Kidney epithelial cell (primary cell): ENCODE data around the gene PANK4. TPM values are rescaled to one million over a fixed set of nuclear protein-coding genes. Genes with fewer than 3 reads are reported as not detected.

Source experiments
- DNase-seq: peaks from one replicate; pipeline ENCODE4 v3.0.0-alpha.2; 2010; ENCODE audit warnings: low read depth
- H3K27me3 ChIP-seq: 2 replicates; pipeline ENCODE4 v1.6.0; 2011; ENCODE audit warnings: low read length; ENCODE audit not compliant: control insufficient read depth, insufficient read depth
- H3K36me3 ChIP-seq: 2 replicates; pipeline ENCODE4 v1.5.1; 2011; ENCODE audit warnings: low read length; ENCODE audit not compliant: control insufficient read depth, insufficient read depth
- H3K4me3 ChIP-seq: 2 replicates; pipeline ENCODE4 v1.5.1; 2011; ENCODE audit warnings: low read depth, mild to moderate bottlenecking, control low read depth, low read length
- total RNA-seq: library from RNA; depleted of rRNA; stranded (reverse); fragments of >200 nt; gene quantifications from 2 replicates; pipeline ENCODE4 v1.2.3, GENCODE V29; 2015
- TF ChIP-seq, protein P1 (sequence below): IDR thresholded peaks from 2 replicates; pipeline ENCODE4 v1.5.1; 2011; ENCODE audit warnings: mild to moderate bottlenecking, moderate library complexity, low read length, control low read depth, inconsistent platforms; ENCODE audit not compliant: insufficient read depth, poor library complexity, severe bottlenecking

PANK4 gene
- total RNA-seq, 1 donor from 2014 or later = 28.9 TPM

DNA sequence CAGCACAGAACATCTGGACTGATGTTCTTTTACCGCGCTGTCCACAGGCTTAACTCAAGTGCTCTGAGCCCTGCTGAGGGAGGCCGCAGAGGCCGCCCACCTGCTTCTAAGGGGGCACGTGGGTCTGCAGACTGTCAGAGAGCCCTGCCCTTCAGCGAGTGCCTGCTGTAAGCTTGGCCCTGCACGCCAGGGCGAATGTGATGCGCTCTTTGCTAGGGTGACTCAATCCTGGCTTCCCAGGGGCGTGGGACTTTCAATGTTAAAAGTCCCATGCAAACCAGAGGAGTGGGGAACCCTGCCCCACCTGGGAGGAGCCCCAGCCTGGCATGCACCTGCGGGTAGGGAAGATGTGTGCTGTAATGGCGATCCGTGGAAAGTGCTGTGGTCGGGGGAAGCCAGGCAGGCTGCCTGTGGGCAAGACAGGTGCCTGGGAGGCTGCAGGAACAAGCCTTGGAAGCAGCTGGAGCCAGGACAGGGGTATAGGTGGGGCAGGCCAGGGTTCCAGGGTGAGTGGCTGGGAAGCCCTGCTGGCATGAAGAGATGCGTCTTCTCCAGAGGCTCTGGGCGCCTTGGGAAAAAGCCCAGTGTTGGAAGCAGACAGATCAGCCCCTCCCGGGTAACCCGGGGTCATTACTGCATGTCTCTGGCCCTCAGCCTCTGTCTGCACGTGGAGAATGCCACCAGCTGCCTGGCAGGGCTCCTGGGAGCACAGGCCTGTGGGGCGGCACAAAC lies 594 bp upstream of the PANK4 start:
- H3K4me3 ChIP-seq = no peak overlapping the region
- H3K27me3 ChIP-seq = peaks cover 30% of the 10 kb centered on the region
- DNase-seq = no peak
- TF ChIP-seq, protein P1, sequence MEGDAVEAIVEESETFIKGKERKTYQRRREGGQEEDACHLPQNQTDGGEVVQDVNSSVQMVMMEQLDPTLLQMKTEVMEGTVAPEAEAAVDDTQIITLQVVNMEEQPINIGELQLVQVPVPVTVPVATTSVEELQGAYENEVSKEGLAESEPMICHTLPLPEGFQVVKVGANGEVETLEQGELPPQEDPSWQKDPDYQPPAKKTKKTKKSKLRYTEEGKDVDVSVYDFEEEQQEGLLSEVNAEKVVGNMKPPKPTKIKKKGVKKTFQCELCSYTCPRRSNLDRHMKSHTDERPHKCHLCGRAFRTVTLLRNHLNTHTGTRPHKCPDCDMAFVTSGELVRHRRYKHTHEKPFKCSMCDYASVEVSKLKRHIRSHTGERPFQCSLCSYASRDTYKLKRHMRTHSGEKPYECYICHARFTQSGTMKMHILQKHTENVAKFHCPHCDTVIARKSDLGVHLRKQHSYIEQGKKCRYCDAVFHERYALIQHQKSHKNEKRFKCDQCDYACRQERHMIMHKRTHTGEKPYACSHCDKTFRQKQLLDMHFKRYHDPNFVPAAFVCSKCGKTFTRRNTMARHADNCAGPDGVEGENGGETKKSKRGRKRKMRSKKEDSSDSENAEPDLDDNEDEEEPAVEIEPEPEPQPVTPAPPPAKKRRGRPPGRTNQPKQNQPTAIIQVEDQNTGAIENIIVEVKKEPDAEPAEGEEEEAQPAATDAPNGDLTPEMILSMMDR = no peak
- H3K36me3 ChIP-seq = no peaks in the 10 kb centered on the region

DNA sequence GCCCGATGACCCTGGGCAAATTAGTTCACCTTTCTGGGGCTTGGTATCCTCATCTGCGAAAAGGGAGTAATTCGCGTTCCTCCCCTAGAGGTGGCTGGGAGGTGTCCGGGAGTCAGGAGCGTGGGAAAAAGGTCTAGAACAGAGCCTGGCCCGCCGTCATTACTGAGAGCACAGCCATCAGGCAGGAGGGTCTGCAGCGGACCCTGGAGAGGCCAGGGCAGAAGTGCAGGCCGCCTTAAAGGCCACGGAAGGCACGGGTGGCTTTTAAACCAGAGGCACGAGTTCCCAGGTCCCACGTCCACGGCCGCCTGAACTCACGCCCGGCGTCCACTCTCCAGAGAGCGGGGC lies 850 bp downstream of the PANK4 start:
- H3K4me3 ChIP-seq = peak overlapping the region; percentile 67
- DNase-seq = no peak
- H3K27me3 ChIP-seq = peaks cover 19% of the 10 kb centered on the region
- TF ChIP-seq, protein P1 = peak; percentile 5
- H3K36me3 ChIP-seq = no peaks in the 10 kb centered on the region

DNA sequence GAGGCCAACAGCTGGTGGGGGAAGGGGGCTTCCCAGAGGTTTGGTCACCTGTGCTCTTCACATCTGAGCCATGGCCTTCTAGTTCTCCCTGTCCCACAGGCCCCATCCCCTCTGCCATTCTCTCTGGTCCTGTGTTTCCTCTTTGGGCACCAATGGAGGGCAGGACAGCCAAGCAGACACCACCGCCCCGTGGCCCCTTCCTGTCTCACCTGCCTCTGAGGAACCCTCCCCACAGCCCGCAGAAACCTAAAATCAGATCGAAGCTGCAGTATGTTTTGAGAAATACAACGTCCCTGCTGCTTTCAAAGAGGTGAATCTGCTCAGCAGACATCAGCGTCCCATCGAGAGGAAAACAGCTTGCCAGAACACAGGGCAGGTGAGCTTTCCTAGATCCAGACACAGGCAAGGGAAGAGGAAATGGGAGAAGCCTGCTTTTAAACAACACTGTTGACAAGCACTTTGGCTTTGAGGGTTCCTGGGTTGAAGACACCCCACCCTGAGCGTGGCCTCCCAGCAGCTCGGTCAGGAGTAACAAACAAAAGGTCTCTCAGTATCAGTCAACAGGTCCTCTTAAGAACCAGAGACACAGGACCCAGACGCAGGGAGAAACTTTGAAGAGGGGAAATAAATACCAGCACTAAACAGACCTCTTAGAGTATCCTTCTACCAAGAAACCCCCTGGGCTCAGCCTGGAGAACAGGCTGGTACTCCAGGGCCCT lies 2.3 kb downstream of the PANK4 start:
- Histone ChIP-seq H3K4me3 (no peak overlapping the region), H3K36me3 (no peaks in the 10 kb centered on the region), H3K27me3 (peaks cover 6% of the 10 kb centered on the region)
- TF ChIP-seq, protein P1 = no peak
- DNase-seq = no peak

DNA sequence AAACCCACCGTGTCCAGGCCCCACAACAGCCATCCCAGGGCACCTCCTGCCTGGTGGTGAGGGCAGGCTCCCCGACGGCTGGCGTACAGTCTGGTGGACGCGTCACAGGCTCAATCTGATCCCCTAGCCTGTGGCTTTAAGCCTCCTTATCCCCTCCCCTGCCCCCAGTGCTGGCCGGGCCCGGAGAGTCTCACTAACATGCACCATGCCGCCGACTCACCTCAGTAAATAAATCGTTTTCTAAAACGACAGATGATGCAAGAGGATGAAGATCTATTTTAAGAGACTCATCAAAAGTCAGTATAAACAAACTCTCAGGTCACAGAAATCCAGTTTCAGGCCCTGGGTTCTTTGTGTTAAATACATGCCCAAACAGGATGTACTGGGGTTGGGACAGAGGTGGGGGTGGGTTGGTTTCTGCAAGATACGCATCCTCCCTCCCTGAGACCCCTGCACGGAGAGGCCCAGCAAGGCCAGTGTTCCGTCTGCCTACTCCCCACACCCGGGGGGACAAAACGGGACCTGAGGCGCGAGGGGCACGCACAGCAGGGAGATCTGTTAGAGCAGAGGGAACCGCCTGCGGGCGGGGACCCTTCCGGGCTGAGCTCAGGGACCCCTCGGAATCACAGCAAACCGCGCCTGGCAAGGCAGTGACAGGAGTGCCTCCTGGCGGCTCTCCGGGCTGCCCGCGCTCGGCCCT lies 3.1 kb downstream of the PANK4 start:
- Histone ChIP-seq H3K27me3 (no peaks in the 10 kb centered on the region), H3K36me3 (no peaks in the 10 kb centered on the region), H3K4me3 (no peak overlapping the region)
- DNase-seq = no peak
- TF ChIP-seq, protein P1 = no peak

DNA sequence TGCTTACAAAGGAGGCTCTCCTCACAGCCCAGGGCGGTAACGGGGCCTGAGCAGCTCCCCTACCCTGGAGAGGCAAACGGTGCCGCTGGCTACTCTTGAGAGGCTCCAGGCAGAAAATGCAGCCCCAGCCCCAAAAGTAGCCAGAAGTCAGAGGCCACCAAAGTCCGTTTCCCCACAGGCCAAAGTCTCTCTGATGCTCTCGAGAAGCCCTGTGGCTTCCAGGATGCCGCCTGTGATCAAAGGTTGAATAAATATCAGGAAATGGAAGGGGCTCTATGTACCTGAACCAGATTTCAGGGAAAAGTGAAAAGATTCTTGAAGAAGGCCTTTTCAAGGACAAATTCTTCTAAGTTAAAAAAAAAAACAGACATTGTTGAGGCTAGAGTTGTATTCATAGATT lies 4.2 kb downstream of the PANK4 start:
- H3K36me3 ChIP-seq = no peaks in the 10 kb centered on the region
- DNase-seq = no peak

More for the DNA sequence above, 4.2 kb downstream of the PANK4 start:
- TF ChIP-seq, protein P1 = no peak
- Histone ChIP-seq H3K4me3 (no peak overlapping the region), H3K27me3 (no peaks in the 10 kb centered on the region)
